ENCODE results near the gene PRKCZ.

The PRKCZ gene

DNA sequence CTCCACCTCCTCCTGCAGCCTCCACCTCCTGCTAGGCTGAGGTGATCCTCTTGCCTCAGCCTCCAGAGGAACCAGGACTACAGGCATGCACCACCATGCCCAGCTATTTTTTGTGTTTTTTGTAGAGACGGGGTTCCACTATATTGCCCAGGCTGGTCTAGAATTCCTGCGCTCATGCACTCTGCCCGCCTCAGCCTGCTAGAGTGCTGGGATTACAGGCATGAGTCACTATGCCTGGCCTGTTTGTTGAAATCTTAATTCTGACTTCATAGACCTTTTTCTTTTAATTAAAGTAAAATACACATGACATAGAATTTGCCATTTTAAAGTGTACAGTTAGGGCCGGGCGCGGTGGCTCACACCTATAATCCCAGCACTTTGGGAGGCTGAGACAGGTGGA lies 101.7 kb downstream of the PRKCZ start:
- no peak for TF ChIP-seq CTCF (IDR thresholded peaks at IDR 0.05; ENCODE audit: low read length, missing control alignments)
- H3K4me3 ChIP-seq (replicated peaks; ENCODE audit: low read depth, low read length): no peak overlapping the region
- no peak for DNase-seq (ENCODE audit: low read depth)

DNA sequence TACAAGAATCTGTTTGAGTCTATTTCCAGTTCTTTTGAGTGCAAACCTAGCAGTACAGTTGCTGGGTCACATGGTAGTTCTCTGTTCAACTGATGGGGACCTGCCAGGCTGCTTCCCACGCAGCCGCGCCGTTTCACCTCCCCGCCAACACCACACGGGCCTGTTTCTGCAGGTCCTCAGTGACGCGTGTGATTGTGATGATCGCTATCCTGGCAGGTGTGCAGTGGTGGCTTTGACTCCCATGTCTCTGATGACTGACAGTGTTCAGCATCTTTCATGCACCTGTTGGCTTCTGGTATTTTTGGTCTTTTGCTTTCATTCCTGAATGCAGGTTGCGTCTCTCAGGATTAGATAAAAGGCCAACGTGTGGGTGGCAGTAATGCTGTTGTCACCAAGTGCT lies 102.7 kb downstream of the PRKCZ start:
- no peak overlapping the region for H3K4me3 ChIP-seq (replicated peaks; ENCODE audit: low read depth, low read length)
- DNase-seq (ENCODE audit: low read depth): no peak
- no peak for TF ChIP-seq CTCF (IDR thresholded peaks at IDR 0.05; ENCODE audit: low read length, missing control alignments)

DNA sequence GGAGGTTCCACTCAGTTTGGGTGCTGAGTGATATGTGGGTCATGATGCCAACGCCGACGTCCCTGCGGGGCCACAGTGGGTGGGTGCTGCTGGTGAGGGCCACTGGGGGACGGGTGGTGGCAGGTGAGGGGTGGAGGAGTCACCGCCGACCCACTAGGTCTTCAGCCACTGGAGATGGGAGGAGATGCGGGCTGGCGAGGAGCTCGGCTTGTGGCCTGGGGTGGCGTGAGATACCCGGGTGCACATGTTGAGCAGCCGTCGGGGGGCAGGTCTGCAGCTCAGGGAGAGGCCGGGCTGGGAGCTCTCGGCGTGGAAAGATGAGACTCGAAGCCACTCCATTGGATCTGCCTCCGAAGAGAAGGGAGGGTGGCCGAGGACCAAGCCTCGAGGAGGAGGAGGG lies 103.8 kb downstream of the PRKCZ start:
- TF ChIP-seq CTCF (IDR thresholded peaks at IDR 0.05; ENCODE audit: low read length, missing control alignments): no peak

GRCh38 chr1:2155147-2155598 lies 105.0 kb downstream of the PRKCZ start:
- H3K4me3 ChIP-seq (replicated peaks; ENCODE audit: low read depth, low read length): no peak overlapping the region
- no peak for DNase-seq (ENCODE audit: low read depth)
- TF ChIP-seq CTCF (IDR thresholded peaks at IDR 0.05; ENCODE audit: low read length, missing control alignments): no peak

More for the DNA sequence above, 103.8 kb downstream of the PRKCZ start:
- no peak overlapping the region for H3K4me3 ChIP-seq (replicated peaks; ENCODE audit: low read depth, low read length)
- DNase-seq (ENCODE audit: low read depth): no peak

DNA sequence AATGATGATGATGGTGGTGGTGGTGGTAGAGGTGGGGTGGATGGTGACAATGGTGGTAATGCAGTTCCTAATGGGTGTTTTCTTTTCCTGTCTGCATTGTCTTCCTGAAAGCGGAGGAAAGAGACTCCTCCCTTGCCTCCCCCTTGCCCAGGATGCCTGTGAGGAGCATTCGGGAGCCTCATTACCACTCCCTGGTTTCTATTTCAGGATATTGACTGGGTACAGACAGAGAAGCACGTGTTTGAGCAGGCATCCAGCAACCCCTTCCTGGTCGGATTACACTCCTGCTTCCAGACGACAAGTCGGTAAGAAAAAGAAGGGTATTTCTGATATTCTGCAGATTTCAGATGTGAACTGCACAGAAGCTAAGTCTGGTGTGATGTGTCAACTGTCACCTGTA lies 105.6 kb downstream of the PRKCZ start:
- no peak for TF ChIP-seq CTCF (IDR thresholded peaks at IDR 0.05; ENCODE audit: low read length, missing control alignments)
- DNase-seq (ENCODE audit: low read depth): no peak
- H3K4me3 ChIP-seq (replicated peaks; ENCODE audit: low read depth, low read length): no peak overlapping the region

DNA sequence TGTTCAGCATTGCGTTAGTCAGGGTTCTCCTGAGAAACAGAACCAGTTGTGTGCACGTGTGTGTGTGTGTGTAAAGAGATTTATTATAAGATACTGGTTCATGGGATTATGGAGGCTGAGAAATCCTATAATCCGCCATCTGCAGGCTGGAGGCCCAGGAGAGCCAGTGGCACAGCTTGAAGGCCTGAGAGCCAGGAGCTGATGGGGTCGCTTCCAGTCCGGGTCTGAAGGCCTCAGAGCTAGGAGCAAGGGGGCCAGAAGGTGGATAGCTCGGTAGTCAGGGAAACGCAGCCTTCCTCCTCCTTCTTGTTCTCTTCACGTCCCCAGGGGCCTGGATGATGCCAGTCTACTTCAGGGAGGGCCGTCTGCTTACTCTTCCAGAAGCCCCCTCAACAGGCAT lies 106.7 kb downstream of the PRKCZ start:
- no peak for DNase-seq (ENCODE audit: low read depth)
- no peak for TF ChIP-seq CTCF (IDR thresholded peaks at IDR 0.05; ENCODE audit: low read length, missing control alignments)
- no peak overlapping the region for H3K4me3 ChIP-seq (replicated peaks; ENCODE audit: low read depth, low read length)

- H3K4me3 ChIP-seq (replicated peaks; ENCODE audit: low read depth, low read length): no peak overlapping the region
- no peak for DNase-seq (ENCODE audit: low read depth)
- no peak for TF ChIP-seq CTCF (IDR thresholded peaks at IDR 0.05; ENCODE audit: low read length, missing control alignments)
Observed at GRCh38 chr1:2157856-2158255, 107.6 kb downstream of the PRKCZ start.
